Measurements from ENCODE around the gene MAD1L1.
"Not testable (repeated sequence)": the region's sequence is repeated elsewhere in the genome, so short reads cannot be mapped to it uniquely, and the experiment has no call there.

MAD1L1 gene

DNA sequence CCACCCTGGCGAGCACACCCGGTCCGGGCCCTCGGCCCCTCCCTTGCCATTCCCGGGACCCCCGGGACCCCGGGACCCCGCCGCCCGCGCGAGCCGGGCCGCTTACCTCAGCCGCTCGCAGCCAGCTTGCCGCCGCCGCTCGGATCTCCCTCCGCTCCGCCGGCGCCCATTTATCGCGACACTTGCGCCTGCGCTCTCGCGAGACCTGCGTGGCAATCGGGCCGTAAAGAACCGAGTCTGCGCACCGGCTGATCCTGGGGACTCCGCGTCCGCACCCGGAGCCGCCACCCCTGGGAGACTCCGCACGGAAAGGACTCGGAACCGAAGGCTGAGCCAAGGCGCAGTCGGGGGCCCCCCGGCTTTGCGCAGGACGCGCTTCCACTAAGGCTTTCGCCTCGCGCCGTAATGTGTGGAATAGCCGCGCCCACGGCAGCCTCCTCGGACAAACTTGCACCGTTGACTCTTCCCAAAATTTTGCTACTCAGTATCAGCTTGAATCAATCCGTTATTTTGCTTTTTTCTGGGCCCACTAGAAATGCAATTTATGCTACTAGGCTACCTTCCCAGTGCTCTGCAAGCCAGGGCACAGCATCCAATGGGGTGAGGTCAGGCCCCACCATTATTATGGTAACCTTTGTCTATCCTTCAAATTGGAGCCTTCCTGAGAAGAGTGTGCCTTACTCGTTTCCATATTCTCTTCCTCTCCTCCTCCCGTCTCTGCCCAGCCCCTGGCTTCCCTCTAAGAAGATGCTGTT is at the start of gene MAD1L1:
MAD1L1 (minus strand) TSS at position 180 of the 755 bp plus-strand sequence. CDS start 2,812 bp downstream, outside the sequence.
- DNase-seq: peak; percentile 84 to 86

DNA sequence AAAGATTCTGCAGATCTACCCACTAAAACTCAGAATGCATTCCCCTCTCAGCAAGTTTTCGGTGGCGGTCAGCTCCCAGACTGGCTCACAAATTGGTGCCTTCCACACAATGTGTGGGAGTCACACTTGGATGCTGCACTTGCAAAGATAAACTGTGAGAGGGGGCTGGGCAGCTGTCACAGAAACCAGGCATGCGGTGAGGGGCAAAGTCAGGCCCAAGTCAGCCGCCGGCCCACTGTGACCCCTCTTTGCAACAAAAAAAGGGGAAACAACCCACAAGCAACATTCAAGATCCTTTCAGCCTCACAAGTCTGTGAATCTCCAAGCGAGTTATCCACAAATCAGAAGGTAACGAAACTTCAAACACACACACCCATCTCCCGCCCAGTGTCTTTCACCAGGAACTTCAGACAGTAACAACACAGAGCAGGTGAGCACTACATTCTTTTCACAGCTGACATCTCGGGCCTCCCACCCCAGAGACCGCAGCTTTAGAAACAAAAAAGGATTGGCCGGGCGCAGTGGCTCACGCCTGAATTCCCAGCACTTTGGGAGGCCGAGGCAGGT is 49.5 kb upstream of the MAD1L1 start:
- DNase-seq: no peak

DNA sequence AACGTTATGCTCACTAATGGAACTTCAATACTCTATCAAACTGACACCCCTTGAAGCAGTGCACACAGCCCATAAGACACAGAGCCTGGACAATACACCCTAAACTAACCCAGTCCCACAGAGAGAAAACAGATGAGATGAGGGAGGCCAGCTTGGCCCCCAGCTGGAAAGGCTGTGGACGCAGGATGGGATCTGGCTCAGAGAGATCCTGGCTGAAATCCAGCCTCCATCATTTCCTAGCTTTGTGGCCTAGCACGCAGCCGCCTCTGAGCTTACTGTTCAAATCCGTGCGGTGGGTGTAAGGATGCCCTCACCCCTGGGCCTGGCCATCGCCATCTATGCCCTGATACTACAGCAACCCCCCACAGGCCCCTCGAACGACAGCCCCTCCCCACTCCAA is 48.8 kb upstream of the MAD1L1 start:
- no peak for DNase-seq

DNA sequence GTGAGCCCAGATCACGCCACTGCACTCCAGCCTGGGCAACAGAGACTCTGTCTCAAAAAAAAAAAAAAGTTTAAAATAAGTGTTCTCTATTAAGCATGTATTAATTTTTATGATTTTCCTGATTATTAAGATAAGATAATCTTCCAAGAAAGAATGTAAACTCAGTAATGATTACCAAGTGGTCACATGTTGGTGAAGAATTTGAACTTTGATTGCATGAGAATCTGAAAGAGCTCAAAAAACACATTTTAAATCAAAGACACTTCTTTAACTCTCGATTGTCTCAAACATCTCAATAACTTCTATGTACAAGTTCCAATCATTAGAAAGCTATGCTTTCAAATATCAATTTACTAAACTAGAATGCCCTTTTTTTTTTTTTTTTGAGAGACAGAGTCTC is 47.7 kb upstream of the MAD1L1 start:
- DNase-seq: no peak

DNA sequence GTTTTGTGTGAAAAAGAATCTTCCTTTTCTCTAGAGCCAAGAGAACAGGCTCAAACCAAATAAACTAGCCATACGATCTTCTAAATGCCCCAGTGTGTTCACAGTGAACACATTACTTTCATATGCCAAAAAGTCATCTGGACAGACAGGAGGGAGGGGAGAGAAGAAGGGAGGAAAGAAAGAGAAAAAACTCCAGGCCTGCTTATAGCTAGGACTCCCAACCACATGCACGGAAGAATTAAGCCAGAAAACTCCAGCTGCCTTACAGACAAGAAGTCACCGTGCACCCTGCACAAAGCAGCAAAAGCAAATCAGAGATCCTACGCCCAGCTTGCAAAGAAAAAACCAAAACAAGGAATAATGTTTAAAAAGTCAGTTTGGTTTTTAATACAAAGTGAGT is 47.2 kb upstream of the MAD1L1 start:
- no peak for DNase-seq

DNA sequence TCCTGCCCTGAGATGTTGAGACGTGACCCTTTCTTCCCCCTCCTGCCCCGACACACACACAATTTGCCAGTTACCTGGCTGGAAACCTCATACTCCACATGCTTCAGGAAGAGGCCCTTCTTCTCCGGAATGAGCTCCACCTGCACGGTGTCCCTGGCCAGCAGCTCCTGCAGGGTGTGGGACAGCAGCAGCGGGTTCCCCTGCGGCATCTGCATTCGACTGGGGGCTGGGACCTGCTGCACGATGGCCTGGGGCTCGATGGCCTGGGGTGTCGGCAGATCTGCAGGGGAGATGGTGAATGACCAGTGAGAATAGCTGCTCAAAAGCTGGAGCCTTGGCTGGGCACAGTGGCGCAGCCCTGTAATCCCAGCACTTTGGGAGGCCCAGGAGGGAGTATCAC is 45.3 kb upstream of the MAD1L1 start:
- DNase-seq: no peak

DNA sequence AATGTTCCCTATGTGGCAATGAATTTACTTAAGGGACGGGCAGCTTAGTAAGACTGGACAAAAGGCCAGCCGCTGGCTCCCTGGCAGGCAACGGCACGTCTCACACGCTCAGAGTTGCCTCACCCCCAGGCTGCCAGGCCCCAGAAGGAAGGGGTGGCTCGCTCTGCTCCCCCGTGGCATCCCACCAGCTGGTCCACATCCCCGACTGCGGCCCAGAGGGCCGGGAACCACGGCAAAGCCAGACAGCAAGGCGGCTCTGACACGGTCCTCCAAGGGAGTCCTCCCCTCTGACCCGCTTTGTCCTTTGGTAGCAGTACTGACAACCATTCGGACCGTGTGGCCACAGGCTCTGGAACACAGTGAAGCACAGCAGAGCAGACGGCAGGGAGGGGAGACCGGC is 43.4 kb upstream of the MAD1L1 start:
- DNase-seq: no peak

DNA sequence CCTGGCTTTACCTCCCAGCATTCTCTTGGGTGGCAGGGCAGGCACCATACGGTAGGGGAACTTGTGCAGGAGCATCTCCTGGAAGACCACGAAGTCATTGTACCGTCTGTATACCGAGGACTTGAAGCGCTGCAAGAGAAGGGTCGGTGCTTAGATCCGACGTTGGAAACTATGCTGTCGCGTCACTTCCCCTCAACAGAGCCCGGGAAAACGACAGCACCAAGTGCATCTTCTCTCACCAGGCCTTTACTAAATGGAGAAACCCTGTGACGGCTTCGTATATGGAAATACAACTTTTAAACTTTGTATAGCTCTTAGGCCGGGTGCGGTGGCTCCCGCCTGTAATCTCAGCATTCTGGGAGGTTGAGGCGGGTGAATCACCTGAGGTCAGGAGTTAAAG is 42.4 kb upstream of the MAD1L1 start:
- DNase-seq: no peak

DNA sequence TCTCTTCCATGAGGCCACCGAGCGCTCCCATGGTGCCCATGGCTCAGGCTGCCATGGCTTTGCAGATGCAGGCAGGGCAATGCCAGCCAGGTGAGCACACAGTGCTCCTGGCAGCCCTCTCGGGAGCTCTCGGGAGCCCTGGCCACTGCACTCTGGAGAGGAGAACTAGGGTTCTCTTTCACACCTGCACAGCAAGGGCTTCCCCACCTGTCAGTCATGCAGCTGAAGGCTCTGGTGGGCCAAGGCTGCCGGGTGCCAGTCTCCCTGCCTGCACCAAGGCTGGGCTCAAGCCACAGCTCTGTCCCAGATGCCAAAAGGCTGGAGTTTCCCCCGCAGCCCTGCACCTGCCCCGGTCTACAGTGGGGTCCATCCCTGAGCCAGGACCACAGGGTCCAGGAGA is 41.9 kb upstream of the MAD1L1 start:
- no peak for DNase-seq

DNA sequence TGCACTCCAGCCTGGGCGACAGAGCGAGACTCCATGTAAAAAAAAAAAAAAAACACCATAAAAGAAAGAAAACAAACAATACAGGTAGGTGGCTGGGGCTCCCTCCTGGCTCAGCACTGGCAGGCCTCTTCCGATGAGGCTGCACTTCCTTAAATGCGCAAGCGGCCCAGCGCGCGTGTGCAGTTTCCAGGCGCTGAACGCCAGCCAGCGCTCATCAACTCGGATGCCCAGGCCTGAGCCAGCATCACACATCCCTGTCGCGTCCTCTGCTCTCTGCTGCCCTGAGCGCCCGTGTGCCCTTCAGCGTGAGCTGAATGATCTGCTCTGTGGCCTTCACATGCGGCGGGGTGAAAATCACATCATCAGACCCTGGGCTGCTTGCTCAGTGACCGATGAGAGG is 41.1 kb upstream of the MAD1L1 start:
- DNase-seq: no peak

DNA sequence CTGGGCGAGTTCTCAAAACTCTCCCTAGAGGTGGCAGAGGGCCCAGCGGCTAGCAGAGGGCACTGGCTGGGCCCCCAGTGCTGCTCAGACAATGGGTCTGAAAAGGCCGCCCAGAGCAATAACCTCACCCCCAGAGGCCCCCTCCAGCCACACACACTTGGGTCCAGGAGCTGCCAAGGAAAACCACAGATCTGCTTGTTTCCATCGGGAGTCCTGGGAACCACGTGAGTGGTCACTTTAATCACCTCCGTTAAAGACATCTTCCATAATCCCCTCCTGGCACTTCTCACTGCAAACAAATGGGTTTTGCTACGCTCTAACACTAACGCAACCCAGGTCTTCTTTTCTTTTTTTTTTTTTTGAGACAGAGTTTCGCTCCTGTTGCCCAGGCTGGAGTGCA is 39.3 kb upstream of the MAD1L1 start:
- DNase-seq: no peak

DNA sequence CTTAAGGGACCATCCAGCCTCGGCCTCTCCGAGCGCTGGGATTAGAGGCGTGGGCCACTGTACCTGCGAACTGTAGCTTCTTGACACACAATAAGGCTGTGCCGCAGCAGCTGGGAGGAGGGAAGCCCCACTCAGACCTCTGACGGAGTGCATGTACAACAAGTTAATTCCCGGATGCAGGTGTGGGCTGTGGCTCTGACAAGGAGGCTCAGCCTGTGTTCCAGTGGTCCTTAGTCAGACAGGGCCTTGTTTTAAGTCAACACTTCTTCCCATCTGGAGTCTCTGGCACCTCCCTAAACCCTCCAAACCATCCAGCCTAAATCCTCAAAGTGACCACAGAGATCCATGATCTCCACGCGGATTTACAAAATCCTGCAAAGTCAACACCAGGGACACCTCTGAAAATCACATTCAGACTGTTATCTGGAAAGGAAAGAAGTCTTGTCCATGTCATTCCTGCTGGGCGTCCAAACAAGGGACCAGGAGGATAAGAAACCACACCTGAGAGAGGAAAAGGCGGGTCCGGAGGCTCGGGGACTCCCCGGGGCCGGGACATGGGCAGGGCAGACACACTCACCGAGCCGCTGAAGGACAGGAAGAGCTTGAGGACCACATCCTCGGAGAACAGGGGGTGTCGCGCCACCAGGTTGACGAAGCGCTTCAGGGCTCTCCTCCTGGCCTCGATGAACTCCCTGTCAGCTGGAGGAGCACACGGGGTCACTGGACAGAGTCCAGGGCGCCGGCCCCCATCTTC is 38.7 kb upstream of the MAD1L1 start:
- DNase-seq: no peak

DNA sequence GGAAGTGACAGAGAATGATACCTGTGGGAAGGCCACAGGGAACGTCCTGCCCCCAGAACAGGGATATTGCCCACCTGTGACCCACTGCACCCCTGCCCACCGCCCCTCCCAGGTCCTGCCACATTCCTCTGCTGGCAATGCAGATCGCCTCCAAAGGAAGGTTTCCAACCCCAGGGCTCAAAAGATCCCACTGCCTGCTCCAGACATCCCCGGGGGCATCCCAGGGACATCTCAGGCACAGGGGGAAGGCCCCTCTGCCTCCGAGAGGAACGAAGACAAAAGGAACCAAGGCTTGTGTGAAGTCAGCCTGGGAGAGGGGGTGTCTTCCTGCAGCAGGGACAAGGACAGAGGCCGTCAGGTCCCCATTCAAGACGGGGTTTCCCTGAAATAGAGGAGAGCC is 37.8 kb upstream of the MAD1L1 start:
- no peak for DNase-seq

DNA sequence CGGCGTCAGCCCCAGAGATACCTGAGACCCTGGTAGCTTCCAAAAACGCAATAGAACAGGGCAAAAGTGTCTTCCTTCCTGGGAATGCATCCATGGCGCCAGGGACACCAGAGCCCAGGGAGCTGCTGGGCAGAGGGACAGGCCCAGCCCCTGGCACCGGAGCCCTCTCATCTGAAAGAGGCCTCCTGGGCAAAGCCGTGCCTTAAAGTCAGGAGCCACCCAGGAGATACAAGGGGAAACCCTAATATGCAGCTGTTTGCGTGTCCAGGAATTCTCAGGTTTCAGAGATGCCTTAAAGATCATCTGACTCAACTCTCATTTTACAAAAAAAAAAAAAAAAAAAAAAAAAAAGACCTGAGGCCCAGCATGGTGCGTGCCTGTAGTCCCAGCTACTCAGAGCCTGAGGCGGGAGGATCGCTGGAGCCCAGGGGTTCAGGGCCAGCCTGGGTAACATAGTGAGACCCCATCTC is 37.3 kb upstream of the MAD1L1 start:
- DNase-seq: no peak

DNA sequence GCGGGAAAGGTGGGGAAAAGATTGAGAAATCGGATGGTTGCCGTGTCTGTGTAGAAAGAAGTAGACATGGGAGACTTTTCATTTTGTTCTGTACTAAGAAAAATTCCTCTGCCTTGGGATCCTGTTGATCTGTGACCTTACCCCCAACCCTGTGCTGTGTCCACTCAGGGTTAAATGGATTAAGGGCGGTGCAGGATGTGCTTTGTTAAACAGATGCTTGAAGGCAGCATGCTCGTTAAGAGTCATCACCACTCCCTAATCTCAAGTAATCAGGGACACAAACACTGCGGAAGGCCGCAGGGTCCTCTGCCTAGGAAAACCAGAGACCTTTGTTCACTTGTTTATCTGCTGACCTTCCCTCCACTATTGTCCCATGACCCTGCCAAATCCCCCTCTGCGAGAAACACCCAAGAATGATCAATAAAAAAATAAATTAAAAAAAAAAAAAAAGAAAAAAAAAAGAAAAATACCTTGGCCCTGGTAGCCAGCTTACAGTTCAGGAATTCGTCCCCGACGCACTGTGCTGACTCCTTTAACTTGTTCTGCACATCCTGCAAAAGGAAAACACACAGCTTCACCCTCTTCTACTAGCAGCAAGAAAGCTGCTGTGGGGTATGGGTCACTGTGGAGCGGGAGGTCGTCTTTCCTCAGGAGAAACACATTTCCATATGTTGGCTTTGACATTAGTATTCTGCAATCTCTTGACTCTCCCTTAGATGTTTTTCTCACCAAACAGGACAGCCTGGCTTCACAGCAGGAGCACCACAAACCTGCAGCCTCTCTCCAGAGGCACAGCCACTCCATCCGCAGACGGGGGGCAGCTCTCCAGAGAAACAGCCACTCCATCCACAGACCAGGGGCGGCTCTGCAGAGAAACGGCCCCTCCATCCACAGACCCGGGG is 36.6 kb upstream of the MAD1L1 start:
- DNase-seq: not testable (repeated sequence)

DNA sequence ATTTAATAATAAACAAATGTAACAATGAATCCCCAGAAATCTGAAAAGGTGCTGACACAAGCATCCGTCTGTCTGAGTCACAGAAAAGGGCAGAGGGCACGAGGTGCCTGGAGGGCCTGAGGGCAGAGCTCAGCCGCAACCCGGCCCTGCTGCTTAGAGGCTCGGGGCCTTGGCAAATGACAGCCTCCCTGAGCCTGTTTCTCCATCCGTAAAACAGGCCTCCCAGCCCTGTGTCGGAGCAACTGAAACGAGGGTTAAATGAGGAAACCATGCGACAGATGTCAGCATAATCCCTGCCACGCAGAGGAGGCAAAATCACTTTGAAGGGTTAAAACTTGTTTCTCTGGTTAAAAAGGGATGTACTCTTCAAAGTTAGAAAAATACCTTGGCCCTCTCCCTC is 34.2 kb upstream of the MAD1L1 start:
- no peak for DNase-seq

DNA sequence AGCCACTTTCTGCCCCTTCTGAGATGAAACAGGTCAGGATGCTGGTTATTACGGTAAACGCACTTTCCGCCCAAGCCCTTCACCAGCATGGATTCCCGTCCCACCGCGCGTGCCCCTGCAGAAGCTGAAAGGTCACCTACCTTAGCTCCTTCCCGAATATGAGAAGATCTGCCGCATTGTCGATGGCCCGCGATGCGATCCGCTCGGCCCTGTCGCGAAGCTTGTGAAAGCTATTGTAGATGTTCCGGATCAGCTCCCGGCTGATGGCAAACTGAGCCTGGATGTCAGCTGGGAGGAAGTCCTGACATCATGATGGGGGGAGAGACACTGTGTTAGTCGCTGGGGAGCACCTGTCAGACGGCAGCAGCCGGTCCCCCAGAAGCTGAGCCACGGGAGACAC is 31.4 kb upstream of the MAD1L1 start:
- no peak for DNase-seq

DNA sequence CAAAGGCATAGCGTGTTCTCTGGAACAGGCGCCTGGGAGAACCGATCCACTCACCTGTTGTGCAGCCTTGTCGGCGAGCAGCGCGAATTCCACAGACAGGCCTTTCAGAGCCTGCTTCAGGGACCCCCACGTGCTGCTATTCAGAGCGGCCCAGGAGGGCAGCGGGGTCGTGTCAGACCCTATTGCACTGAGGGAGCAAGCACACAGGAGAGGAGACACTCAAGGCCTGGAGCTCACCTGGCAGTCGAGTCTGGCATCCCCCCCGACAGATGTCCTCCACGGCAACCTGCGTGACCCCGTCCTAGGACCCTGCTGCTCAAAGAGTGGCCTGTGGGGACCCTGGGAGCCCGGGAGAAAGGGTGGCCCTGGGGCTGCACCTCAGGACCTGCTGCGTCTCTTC is 30.4 kb upstream of the MAD1L1 start:
- no peak for DNase-seq

DNA sequence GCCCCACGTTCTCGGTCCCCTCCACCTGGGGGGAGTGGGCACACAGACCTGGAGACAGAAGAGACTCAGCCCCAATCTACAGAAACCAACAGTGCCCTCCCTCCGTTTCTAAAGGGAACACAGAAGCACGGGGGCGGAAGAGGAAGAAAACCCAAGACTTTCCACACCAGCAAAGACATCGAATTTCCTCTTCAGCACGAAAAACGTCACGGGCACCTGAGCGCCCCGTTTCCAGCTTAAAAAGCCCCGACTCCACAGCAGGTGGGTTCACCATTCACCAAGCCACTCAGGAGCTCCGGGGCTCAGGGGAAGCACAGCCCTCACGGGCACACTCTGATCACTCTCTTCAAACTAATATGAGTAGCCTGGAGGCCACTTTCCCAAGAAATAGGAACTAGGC is 28.9 kb upstream of the MAD1L1 start:
- DNase-seq: peak; percentile 35 to 44

DNA sequence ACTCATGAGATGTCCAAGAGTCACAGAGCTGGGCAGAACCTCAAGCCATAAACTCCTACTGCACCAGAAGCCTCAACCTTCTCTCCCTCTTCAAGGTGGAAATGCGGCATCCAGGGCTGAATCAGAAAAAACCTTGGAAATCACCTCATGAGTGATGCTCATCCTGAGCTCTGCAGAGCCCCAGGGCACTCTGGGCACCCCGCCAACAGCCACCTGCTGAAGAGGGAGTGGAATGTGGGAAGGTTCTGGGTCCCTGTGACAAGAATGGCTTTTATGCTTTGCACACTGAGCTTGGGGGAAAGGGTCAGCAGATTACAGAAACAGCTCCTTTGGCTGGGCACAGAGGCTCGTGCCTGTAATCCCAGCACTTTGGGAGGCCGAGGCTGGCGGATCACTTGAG is 28.1 kb upstream of the MAD1L1 start:
- DNase-seq: no peak

DNA sequence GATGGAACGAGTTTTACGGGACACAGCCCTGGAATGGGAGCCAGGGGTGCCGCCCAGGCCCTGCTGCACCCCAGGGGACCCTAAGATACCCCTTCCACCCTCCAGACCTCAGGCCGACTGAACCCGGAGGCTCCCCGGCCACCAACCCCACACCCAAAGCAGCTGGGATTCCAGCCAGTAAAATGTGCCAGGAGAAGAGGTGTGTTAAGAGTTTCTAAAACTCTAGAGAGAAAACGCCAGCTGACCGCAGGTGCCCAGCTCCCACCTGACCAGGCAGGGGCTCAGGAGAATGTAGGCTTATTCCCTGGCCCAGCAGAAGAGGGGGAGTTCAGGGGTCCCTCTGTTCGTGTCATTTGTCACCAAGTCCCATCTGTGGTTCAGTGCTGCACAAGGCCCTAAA is 26.7 kb upstream of the MAD1L1 start:
- DNase-seq: no peak

DNA sequence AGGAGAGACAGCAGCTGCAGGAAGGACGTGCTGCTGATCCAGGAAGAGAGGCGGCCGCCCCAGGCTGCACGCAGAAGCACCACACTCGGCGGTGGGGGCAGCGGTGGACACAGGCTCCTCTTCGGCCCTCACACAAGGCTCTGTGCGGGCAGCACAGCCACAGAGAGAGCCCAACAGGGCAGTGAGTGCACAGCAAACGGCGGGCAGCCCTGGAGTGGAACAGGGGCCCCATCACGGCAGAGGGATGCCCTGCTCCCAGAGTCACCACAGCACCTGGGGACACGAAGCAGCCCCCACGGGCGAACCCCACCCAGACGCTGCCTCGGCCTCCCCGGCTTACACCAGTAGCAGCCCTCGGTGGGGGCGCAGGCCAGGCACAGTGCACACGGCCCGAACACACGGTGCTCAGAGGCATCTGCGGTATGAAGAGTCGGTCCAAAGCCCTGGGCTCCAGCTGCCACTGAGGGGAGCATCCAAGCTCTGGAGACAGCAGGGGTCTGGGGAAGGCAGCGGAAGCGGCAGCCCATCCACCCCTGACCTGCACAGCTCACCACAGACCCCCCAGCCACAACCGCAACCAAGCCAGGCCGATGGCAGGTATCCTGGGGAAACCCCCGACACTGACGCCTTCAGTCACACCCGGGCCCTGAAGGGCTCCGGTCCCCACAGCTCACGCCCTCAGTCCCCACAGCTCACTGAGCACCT is 26.1 kb upstream of the MAD1L1 start:
- no peak for DNase-seq
